GM12872 (cell line): ENCODE data around the gene COL5A1.

Experiments used
- TF ChIP-seq, protein P1 (sequence below): IDR thresholded peaks from 3 replicates; pipeline ENCODE4 v1.5.1; 2011; ENCODE audit warnings: low read depth, mild to moderate bottlenecking, low read length, moderate library complexity; ENCODE audit not compliant: insufficient read depth

The COL5A1 gene

DNA sequence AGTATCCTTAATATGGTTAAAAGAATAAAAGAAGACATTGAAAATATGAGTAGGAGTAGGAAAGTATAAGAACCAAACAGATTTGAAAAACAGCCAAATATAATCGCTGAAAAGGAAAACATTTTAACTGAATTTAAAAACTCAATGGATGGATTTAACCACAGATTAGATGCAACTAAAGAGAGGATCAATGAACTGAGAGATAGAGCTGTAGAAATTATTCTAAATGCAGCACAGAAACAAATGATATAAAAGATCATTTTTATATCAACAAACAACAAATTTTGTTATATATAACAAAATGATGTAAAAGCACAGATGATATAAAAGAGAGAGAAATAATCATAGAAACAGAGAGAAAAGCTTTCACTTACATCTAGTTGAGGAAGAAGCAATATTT lies 29.3 kb upstream of the COL5A1 start:
- TF ChIP-seq, protein P1, sequence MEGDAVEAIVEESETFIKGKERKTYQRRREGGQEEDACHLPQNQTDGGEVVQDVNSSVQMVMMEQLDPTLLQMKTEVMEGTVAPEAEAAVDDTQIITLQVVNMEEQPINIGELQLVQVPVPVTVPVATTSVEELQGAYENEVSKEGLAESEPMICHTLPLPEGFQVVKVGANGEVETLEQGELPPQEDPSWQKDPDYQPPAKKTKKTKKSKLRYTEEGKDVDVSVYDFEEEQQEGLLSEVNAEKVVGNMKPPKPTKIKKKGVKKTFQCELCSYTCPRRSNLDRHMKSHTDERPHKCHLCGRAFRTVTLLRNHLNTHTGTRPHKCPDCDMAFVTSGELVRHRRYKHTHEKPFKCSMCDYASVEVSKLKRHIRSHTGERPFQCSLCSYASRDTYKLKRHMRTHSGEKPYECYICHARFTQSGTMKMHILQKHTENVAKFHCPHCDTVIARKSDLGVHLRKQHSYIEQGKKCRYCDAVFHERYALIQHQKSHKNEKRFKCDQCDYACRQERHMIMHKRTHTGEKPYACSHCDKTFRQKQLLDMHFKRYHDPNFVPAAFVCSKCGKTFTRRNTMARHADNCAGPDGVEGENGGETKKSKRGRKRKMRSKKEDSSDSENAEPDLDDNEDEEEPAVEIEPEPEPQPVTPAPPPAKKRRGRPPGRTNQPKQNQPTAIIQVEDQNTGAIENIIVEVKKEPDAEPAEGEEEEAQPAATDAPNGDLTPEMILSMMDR, result no peak

DNA sequence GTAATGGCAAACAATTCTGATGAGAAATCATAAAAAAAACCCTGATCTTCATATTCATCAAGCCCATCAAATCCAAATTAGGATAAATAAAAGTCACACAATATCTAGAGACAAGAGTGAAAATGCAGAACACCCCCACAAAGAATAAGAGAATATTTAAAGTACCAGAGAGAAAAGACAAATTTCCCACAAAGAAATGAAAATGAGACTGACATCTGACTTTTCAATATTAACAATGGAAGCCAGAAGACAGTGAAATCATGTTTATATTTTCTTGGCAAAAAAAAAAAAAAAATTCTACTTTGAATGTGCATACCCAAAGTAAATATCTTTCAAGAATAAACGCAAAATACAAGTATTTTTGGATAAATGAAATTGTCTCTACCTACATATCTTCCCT lies 28.9 kb upstream of the COL5A1 start:
- TF ChIP-seq, protein P1, result no peak

DNA sequence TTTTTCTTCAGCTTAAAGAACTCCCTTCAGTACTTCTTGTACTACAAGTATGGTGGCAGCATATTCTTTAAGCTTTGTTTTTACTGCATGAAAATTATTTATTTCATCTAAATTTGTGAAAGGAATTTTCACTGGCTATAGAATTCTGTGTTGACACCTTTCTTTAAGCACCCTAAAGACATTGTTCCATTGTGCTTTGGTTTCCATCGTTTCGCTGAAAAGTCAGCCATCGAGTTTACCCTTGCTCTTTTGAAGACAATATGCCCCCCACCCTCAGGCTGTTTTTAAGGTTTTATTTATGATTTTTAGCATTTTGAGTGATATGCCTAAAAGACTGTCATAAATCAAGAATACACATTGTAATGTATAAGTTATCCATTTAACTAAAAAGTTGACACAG lies 27.3 kb upstream of the COL5A1 start:
- TF ChIP-seq, protein P1, result no peak

DNA sequence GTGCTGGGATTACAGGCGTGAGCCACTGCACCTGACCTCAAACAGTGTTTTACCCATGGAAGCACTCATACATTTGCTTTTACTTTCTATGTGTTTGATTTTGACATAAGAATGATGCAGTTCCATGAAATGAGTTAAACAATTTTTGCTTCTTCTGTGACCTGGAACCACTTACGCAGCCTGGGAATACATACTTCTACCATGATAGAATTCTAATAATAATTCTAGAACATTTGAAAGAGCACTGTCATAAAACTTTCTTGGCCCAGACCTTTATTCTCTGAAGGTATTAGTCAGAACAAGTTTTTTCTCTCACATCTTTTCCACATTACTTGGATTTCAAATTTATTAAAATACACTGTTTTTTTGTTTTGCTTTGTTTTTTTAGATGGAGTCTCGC lies 25.3 kb upstream of the COL5A1 start:
- TF ChIP-seq, protein P1, result no peak

DNA sequence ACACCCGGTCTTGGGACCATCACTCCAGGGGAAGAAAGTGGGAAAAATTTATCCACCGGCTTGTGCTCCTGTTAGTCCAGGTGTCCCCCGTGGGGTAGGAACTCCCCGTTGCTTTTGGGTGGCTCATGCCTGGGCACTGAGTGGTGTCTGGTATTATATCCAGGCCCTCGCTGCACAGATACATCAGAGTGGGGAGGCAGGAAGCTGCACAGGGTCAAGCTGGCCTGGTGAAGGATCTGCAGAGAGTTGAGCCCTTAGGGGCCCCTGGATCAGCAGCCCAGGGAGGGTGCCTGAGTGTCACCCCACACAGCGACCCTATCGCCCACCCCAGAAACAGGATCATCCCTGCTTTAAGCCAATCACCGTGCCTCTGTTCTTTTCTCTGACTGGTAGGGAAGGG lies 24.4 kb upstream of the COL5A1 start:
- TF ChIP-seq, protein P1, result no peak

DNA sequence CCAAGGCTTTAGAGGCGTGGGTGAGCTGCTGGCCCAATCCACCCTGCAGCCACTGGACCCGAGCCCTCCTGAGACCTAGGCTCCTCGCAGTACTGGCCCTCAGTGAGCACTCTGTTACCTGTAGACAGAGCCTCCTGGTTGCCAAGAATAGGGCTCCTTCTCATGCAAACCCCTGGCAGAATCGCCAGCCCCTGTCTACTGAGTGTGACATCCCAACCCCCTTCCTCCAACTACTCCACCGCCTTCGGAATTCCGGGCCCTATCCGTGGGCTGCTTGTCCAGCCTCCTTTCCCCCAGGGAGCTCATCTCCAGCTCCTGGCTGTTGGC lies 23.8 kb upstream of the COL5A1 start:
- TF ChIP-seq, protein P1, result no peak

DNA sequence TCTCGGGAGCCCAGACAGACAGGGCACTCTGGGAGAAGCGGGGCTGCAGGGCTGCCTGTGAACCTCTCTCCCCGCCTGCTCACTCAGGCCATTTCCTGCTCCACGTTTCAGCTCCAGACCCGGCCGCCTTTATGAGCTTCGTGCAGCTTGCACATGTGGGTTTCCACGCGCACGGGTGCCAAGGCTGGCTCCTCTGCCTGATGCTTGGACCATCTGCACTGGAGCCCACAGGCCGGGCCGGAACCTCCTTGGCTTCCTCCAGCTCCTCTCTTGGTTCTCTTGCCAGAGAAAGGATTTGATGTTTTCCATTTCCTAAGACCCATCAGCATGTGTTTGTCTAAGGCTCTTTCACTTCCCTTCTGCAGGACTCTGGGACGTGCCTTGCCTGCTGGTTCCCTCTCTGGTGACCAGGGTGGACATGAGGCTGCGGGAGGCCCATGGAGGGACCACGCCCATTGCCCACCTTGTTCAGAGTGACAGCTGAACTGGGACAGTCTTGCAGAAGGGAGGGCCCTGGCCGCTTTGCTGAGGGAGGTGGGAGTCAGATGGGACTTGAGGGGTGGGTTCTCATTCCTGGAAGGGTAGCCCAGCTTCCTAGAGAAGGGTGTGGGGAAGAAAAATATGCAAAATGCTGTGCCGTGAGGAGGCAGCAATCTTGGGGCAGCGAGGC lies 23.3 kb upstream of the COL5A1 start:
- TF ChIP-seq, protein P1, result no peak

DNA sequence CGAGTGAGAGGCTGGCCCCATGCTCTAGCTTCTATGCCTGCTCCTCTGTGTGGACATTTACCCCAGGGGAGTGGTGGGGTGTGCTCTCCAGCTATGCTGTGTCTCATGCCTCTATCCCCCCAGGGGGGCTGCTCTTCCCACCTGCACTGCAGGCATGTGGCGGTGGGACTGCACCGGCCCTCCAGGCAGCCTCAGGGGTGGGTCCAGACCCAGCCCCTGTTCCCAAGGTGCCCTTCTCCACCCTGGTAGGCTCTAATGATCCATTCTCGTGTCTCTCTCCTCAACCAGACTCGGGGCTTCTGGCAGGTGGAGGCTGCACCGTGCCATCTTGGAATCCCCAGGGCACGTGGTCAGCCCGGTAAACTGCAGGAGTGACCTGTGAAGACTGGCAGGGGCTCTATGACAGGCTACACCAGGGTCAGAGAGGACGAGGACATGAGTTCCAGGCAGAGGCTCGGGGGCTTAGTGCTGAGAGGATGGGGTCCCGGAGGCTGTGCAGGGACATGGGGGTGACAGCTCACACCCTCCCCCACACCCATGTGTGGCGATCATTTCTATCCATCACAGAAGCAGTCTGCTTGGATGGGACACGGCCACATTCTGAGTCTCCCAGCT lies 22.7 kb upstream of the COL5A1 start:
- TF ChIP-seq, protein P1, result no peak
